ENCODE results near the gene DYNLRB2.

GRCh38 chr16:80544326-80544725 is 3.5 kb downstream of the DYNLRB2 start:
- TF ChIP-seq CTCF (IDR thresholded peaks at IDR 0.05; ENCODE audit: low read length) (no peak), EZH2 (IDR thresholded peaks at IDR 0.05; ENCODE audit: borderline replicate concordance, low read length) (no peak)
